H1 (cell line): Measurements from ENCODE around the gene TMEM14C. TPM values are rescaled to one million over a fixed set of nuclear protein-coding genes. Genes with fewer than 3 reads are reported as not detected.

ENCODE experiments used
- CTCF ChIA-PET: fragments of 300-600 bp; sonication (Branson Sonifier 250); formaldehyde crosslinking; loops from one replicate; lab custom pipeline; 2021; ENCODE audit not compliant: partially characterized antibody; lab: Charles Lee
- POLR2A ChIA-PET: fragments of 300-600 bp; sonication (Branson Sonifier 250); formaldehyde crosslinking; loops from one replicate; lab custom pipeline; 2021; ENCODE audit warnings: inconsistent platforms; ENCODE audit not compliant: partially characterized antibody; lab: Charles Lee
- DNase-seq, 2 experiments: peaks; one replicate each; pipeline versions ENCODE4 v3.0.0 to v3.0.0-alpha.2; 2010 to 2022; ENCODE audit warnings: low spot score in 2 of 2, low read depth in 1 of 2, mixed read lengths in 1 of 2
- FAIRE-seq: peaks from 2 replicates; lab custom pipeline; 2011; peaks lifted over from hg19 to GRCh38; lab: Jason Lieb, UNC
- H2AFZ ChIP-seq: 2 replicates; pipeline ENCODE4 v1.8.1; 2012; ENCODE audit warnings: low read length, inconsistent platforms
- H2AK5ac ChIP-seq: 2 replicates; pipeline ENCODE4 v1.6.1; 2013; ENCODE audit warnings: low read depth, low read length
- H2BK120ac ChIP-seq: replicated peaks from 2 replicates; pipeline ENCODE3; 2013; ENCODE audit warnings: low read depth, low read length, inconsistent platforms
- H2BK12ac ChIP-seq: 2 replicates; pipeline ENCODE4 v1.6.1; 2013; ENCODE audit warnings: low read depth, low read length
- H2BK15ac ChIP-seq: 2 replicates; pipeline ENCODE4 v1.6.1; 2013; ENCODE audit warnings: low read length
- H2BK20ac ChIP-seq: 2 replicates; pipeline ENCODE4 v1.6.1; 2013; ENCODE audit warnings: low read length
- H2BK5ac ChIP-seq: 2 replicates; pipeline ENCODE4 v1.6.1; 2013; ENCODE audit warnings: low read depth, low read length
- H3K14ac ChIP-seq: 2 replicates; pipeline ENCODE4 v1.6.1; 2013; ENCODE audit warnings: inconsistent platforms; ENCODE audit not compliant: insufficient read length
- H3K18ac ChIP-seq: 2 replicates; pipeline ENCODE4 v1.6.1; 2013; ENCODE audit warnings: low read length; ENCODE audit errors: extremely low read depth
- H3K23ac ChIP-seq: 2 replicates; pipeline ENCODE4 v1.6.1; 2013; ENCODE audit warnings: inconsistent platforms; ENCODE audit not compliant: insufficient read length
- H3K23me2 ChIP-seq: 2 replicates; pipeline ENCODE4 v1.6.1; 2013; ENCODE audit warnings: low read depth, low read length
- H3K27ac ChIP-seq: 2 replicates; pipeline ENCODE4 v1.6.1; 2011; ENCODE audit warnings: low read depth, low read length, inconsistent platforms
- H3K27me3 ChIP-seq, 4 experiments: replicated peaks in 1 of 4; 1 replicate in 1 of 4; 2 replicates in 3 of 4; pipeline versions ENCODE4 v1.6.1 to v1.8.1; 2011 to 2013; ENCODE audit warnings: low read length in 3 of 4, mild to moderate bottlenecking in 3 of 4, inconsistent platforms in 2 of 4, mixed read lengths in 2 of 4, moderate library complexity in 1 of 4; ENCODE audit not compliant: control insufficient read depth in 3 of 4, insufficient read depth in 3 of 4; ENCODE audit errors: extremely low read depth in 1 of 4
- H3K36me3 ChIP-seq, 4 experiments: 2 replicates each; pipeline versions ENCODE4 v1.6.1 to v1.8.1; 2011 to 2013; ENCODE audit warnings: mild to moderate bottlenecking in 4 of 4, low read length in 3 of 4, moderate library complexity in 2 of 4, control low read depth in 1 of 4, inconsistent platforms in 1 of 4; ENCODE audit not compliant: insufficient read depth in 4 of 4, control insufficient read depth in 2 of 4
- H3K4ac ChIP-seq: replicated peaks from 2 replicates; pipeline ENCODE3; 2013; ENCODE audit warnings: low read length, low read depth, mixed read lengths, inconsistent platforms; ENCODE audit not compliant: insufficient read length
- H3K4me1 ChIP-seq, 4 experiments: replicated peaks in 1 of 4; 1 replicate in 1 of 4; 2 replicates in 3 of 4; pipeline versions ENCODE4 v1.6.1 to v1.8.1; 2011 to 2013; ENCODE audit warnings: low read length in 3 of 4, inconsistent platforms in 2 of 4, mixed read lengths in 1 of 4; ENCODE audit not compliant: insufficient read depth in 4 of 4, control insufficient read depth in 3 of 4
- H3K4me2 ChIP-seq, 2 experiments: 2 replicates each; pipeline versions ENCODE4 v1.6.1 to v1.8.1; 2011 to 2013; ENCODE audit warnings: low read depth in 2 of 2, low read length in 2 of 2, control low read depth in 1 of 2, inconsistent platforms in 1 of 2, mild to moderate bottlenecking in 1 of 2; ENCODE audit not compliant: insufficient read depth in 1 of 2
- H3K4me3 ChIP-seq, 4 experiments: fragments of 200-600, 300-600 bp in 1 of 4; sonication (generic), shearing (Covaris generic), sonication (Bioruptor Twin) in 1 of 4; 2 replicates each; pipeline versions ENCODE4 v1.5.1 to v1.8.1; 2011 to 2016; ENCODE audit warnings: low read length in 4 of 4, low read depth in 3 of 4, control low read depth in 2 of 4, inconsistent platforms in 2 of 4, mild to moderate bottlenecking in 2 of 4, mixed read lengths in 1 of 4, moderate library complexity in 1 of 4; ENCODE audit not compliant: insufficient read depth in 2 of 4; ENCODE audit errors: extremely low read depth in 1 of 4
- H3K56ac ChIP-seq: replicated peaks from 2 replicates; pipeline ENCODE3; 2013; ENCODE audit warnings: low read depth, mild to moderate bottlenecking, mixed read lengths, low read length, inconsistent platforms; ENCODE audit not compliant: insufficient read length
- H3K79me1 ChIP-seq: 2 replicates; pipeline ENCODE4 v1.6.1; 2013; ENCODE audit warnings: low read depth, low read length, control low read depth
- H3K79me2 ChIP-seq, 2 experiments: 2 replicates each; pipeline versions ENCODE4 v1.6.1 to v1.8.1; 2012 to 2013; ENCODE audit warnings: low read length in 2 of 2, mild to moderate bottlenecking in 2 of 2, inconsistent platforms in 1 of 2; ENCODE audit not compliant: insufficient read depth in 2 of 2, control insufficient read depth in 1 of 2
- H3K9ac ChIP-seq, 4 experiments: replicated peaks in 1 of 4; 1 replicate in 1 of 4; 2 replicates in 3 of 4; pipeline versions ENCODE4 v1.6.1 to v1.8.1; 2011 to 2013; ENCODE audit warnings: low read depth in 3 of 4, low read length in 3 of 4, control low read depth in 2 of 4, mild to moderate bottlenecking in 2 of 4, moderate library complexity in 2 of 4, inconsistent platforms in 1 of 4; ENCODE audit errors: extremely low read depth in 1 of 4
- H3K9me3 ChIP-seq, 2 experiments: 2 replicates each; pipeline versions ENCODE4 v1.6.1 to v1.8.1; 2012 to 2013; ENCODE audit warnings: mild to moderate bottlenecking in 2 of 2, moderate library complexity in 2 of 2, control low read depth in 1 of 2, inconsistent platforms in 1 of 2, low read depth in 1 of 2, low read length in 1 of 2, mixed read lengths in 1 of 2; ENCODE audit not compliant: insufficient read depth in 2 of 2
- H4K20me1 ChIP-seq, 2 experiments: replicated peaks in 1 of 2; 2 replicates each; pipeline versions ENCODE3 to v1.8.1; 2011 to 2013; ENCODE audit warnings: inconsistent platforms in 2 of 2, low read length in 2 of 2, mild to moderate bottlenecking in 1 of 2; ENCODE audit not compliant: insufficient read depth in 2 of 2, control insufficient read depth in 1 of 2
- H4K5ac ChIP-seq: 2 replicates; pipeline ENCODE4 v1.6.1; 2013; ENCODE audit warnings: low read length, low read depth, mixed read lengths, inconsistent platforms; ENCODE audit not compliant: insufficient read length
- H4K8ac ChIP-seq: 2 replicates; pipeline ENCODE4 v1.8.0; 2013; ENCODE audit warnings: mild to moderate bottlenecking, moderate library complexity, low read length, inconsistent platforms; ENCODE audit not compliant: insufficient read depth; ENCODE audit errors: extremely low read depth
- H4K91ac ChIP-seq: replicated peaks from 2 replicates; pipeline ENCODE3; 2013; ENCODE audit warnings: low read length, mixed read lengths, inconsistent platforms; ENCODE audit not compliant: insufficient read length
- BACH1 ChIP-seq: IDR thresholded peaks from 2 replicates; pipeline ENCODE4 v1.6.1; 2012; ENCODE audit warnings: low read length, improper control_type of control experiment
- FOSL1 ChIP-seq: IDR thresholded peaks from 2 replicates; pipeline ENCODE4 v1.6.1; 2011; ENCODE audit warnings: mild to moderate bottlenecking, low read depth, low read length, moderate library complexity; ENCODE audit not compliant: insufficient read depth
- GTF2F1 ChIP-seq: IDR thresholded peaks from 2 replicates; pipeline ENCODE4 v1.6.1; 2012; ENCODE audit warnings: low read depth, low read length, improper control_type of control experiment, borderline replicate concordance
- JUN ChIP-seq: IDR thresholded peaks from 2 replicates; pipeline ENCODE4 v1.6.1; 2011; ENCODE audit warnings: low read depth, mild to moderate bottlenecking, improper control_type of control experiment, low read length
- KDM5A ChIP-seq: fragments of 200-600 bp; IDR thresholded peaks from 2 replicates; pipeline ENCODE4 v1.7.1; 2012; ENCODE audit warnings: mild to moderate bottlenecking, low read length, inconsistent platforms, mixed read lengths
- POU5F1 ChIP-seq: IDR thresholded peaks from 2 replicates; pipeline ENCODE4 v1.6.1; 2011; ENCODE audit warnings: low read depth, mild to moderate bottlenecking, low read length, moderate library complexity
- SP4 ChIP-seq: IDR thresholded peaks from 2 replicates; pipeline ENCODE4 v1.6.1; 2012; ENCODE audit warnings: low read length, inconsistent platforms
- SRF ChIP-seq: IDR thresholded peaks from 2 replicates; pipeline ENCODE4 v1.6.1; 2011; ENCODE audit warnings: mild to moderate bottlenecking, low read depth, low read length, moderate library complexity
- TCF12 ChIP-seq: IDR thresholded peaks from 2 replicates; pipeline ENCODE4 v1.6.1; 2011; ENCODE audit warnings: low read depth, mild to moderate bottlenecking, low read length
- WGBS, 2 experiments: shearing (Covaris generic) in 1 of 2; methylation state at CpG; one replicate each; pipeline versions ENCODE4 v1.1.6 to v1.1.7; 2013 to 2015; ENCODE audit warnings: low lambda C conversion rate in 2 of 2, mixed read lengths in 2 of 2, inconsistent platforms in 1 of 2, low coverage in 1 of 2, missing lambda C conversion rate in 1 of 2; ENCODE audit not compliant: insufficient replicate concordance in 2 of 2, insufficient coverage in 1 of 2, insufficient read length in 1 of 2; ENCODE audit errors: extremely low coverage in 1 of 2, missing lambda C conversion rate in 1 of 2; 5-methylcytosine and 5-hydroxymethylcytosine counted together
- polyA plus RNA-seq, 7 experiments: library from polyadenylated mRNA; depleted of rRNA in 3 of 7; stranded (reverse) in 5 of 7; unstranded in 2 of 7; fragments of >200 nt in 5 of 7; fragments of 200-250 nt in 2 of 7; gene quantifications; 1 replicate in 5 of 7; 2 replicates in 1 of 7; 4 replicates in 1 of 7; pipeline versions ENCODE4 v1.2.1 to v1.2.3, GENCODE V29; 2011 to 2013; ENCODE audit warnings: missing spikeins in 2 of 7, mixed read lengths in 2 of 7
- total RNA-seq: library from RNA; stranded (reverse); fragmentation: NEBNext Ultra II Directional; extraction: Animal tissue kit (Norgen Biotek cat#: 25700); gene quantifications from 2 replicates; pipeline ENCODE4 v1.2.1, GENCODE V29; 2021
- TF ChIP-seq, protein P1 (sequence below): IDR thresholded peaks from 2 replicates; pipeline ENCODE4 v1.6.1; 2012; ENCODE audit warnings: low read length, inconsistent platforms

TMEM14C gene
- total and polyA plus RNA-seq, 2 of the 8 experiments (the other 6 are each of a cell fraction or from before 2014, with no cell fraction given), result 116 to 157 TPM

DNA sequence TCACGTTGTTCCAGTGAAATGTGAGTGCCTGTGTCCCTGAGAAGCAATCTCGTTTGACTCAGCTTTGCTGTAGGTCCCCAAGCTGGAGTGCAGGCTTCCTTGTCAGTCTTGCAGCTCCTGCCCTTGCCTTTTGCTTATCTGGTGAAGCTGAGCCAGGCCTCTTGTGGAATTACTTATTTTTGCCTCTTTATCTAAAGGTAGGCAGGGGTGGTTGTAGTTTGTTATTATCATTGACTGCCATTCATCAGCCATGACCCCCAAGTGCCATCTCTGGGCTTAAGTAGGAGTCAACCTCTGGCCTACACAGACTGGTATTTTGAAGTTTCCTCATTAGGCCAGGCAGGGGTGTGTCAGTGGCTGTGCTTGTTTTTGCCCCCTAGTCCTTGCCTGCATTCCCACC lies 26.9 kb downstream of the TMEM14C start:
- Histone ChIP-seq H2BK15ac (no peak overlapping the region), H3K56ac (no peak overlapping the region), H3K4me3 (no peak overlapping the region), H3K18ac (no peak overlapping the region), H3K36me3 (peaks cover 8 to 41% (median 22%) of the 10 kb centered on the region in 4 experiments), H4K5ac (no peak overlapping the region), H3K4me1 (peaks cover 0 to 8% (median 1%) of the 10 kb centered on the region in 4 experiments; a peak in 2 of 7 replicates), H3K14ac (no peak overlapping the region), H4K91ac (no peak overlapping the region), H3K79me2 (peaks cover 9 to 64% of the 10 kb centered on the region in 2 experiments), H3K9me3 (no peaks in the 10 kb centered on the region), H2BK5ac (no peak overlapping the region), H3K23me2 (peaks cover 6% of the 10 kb centered on the region; the same call in 1 of the 2 replicates), H2AFZ (no peak overlapping the region), H3K4me2 (peak overlapping the region in 1 of 2 experiments; percentile 77; a peak in 1 of 4 replicates), H3K79me1 (peaks cover 10% of the 10 kb centered on the region), H2AK5ac (no peak overlapping the region), H2BK20ac (no peak overlapping the region), H3K23ac (no peak overlapping the region), H3K4ac (no peak overlapping the region), H3K27me3 (no peaks in the 10 kb centered on the region; a peak in 1 of 7 replicates), H4K20me1 (peaks cover 17 to 19% of the 10 kb centered on the region in 2 experiments), H2BK120ac (no peak overlapping the region), H4K8ac (no peak overlapping the region), H3K9ac (no peak overlapping the region; a peak in 1 of 7 replicates), H3K27ac (no peak overlapping the region), H2BK12ac (no peak overlapping the region)
- ChIA-PET CTCF (interaction anchor here (0.8 to 4.8 kb wide), 4 partner anchors 8 to 284 kb away, joined by 3 to 32 read pairs (median 4); no protein-coding TSS in a partner anchor), POLR2A (interaction anchor here (1.0 to 4.0 kb wide), 4 partner anchors 9 to 26 kb away, joined by 3 to 32 read pairs (median 4); no protein-coding TSS in a partner anchor)
- WGBS, 2 experiments, result 78% methylated on average over 2 of the region's 2 CpGs; no CpG with 5 or more reads in 1 of the 2 experiments
- FAIRE-seq (no peak), DNase-seq (no peak)
- TF ChIP-seq BACH1 (no peak), GTF2F1 (no peak), FOSL1 (no peak), JUN (no peak), SRF (no peak), TCF12 (no peak), SP4 (no peak), KDM5A (no peak), POU5F1 (no peak)
- TF ChIP-seq, protein P1, sequence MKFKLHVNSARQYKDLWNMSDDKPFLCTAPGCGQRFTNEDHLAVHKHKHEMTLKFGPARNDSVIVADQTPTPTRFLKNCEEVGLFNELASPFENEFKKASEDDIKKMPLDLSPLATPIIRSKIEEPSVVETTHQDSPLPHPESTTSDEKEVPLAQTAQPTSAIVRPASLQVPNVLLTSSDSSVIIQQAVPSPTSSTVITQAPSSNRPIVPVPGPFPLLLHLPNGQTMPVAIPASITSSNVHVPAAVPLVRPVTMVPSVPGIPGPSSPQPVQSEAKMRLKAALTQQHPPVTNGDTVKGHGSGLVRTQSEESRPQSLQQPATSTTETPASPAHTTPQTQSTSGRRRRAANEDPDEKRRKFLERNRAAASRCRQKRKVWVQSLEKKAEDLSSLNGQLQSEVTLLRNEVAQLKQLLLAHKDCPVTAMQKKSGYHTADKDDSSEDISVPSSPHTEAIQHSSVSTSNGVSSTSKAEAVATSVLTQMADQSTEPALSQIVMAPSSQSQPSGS, result no peak
